HEK293 (cell line): ENCODE data around the gene VSTM2B.

ENCODE experiments used
- CTCF ChIA-PET: fragments of 350-600 bp; formaldehyde crosslinking; extraction: SDS; loops from one replicate; lab custom pipeline; 2021; ENCODE audit warnings: antibody characterized with exemption; lab: Yijun Ruan, JAX
- POLR2A ChIA-PET: fragments of 300-600 bp; formaldehyde crosslinking; extraction: SDS; loops from one replicate; lab custom pipeline; 2020; ENCODE audit warnings: antibody characterized with exemption, inconsistent platforms; lab: Yijun Ruan, JAX
- H3K27ac ChIP-seq: fragments of 200-500 bp; sonication (Bioruptor generic); 2 replicates; pipeline ENCODE4 v1.5.1; 2014; ENCODE audit warnings: low read depth, low read length, control low read depth, inconsistent platforms; ENCODE audit errors: extremely low read depth
- H3K36me3 ChIP-seq, 2 experiments: fragments of 200-500 bp in 1 of 2; sonication (Bioruptor generic) in 1 of 2; 1 replicate in 1 of 2; 2 replicates in 1 of 2; pipeline ENCODE4 v1.5.1; 2014 to 2017; ENCODE audit warnings: inconsistent platforms in 2 of 2, low read length in 2 of 2; ENCODE audit not compliant: control insufficient read depth in 2 of 2, insufficient read depth in 1 of 2
- H3K4me1 ChIP-seq: fragments of 200-500 bp; sonication (Bioruptor generic); 2 replicates; pipeline ENCODE4 v1.5.1; 2014; ENCODE audit warnings: mild to moderate bottlenecking, low read length, inconsistent platforms; ENCODE audit not compliant: control insufficient read depth, insufficient read depth
- H3K4me3 ChIP-seq: 2 replicates; pipeline ENCODE4 v1.5.1; 2011; ENCODE audit warnings: low read depth, mild to moderate bottlenecking, control low read depth, low read length, moderate library complexity
- H3K9me3 ChIP-seq: fragments of 200-500 bp; sonication (Bioruptor generic); 2 replicates; pipeline ENCODE4 v1.5.1; 2014; ENCODE audit warnings: low read depth, low read length, inconsistent platforms; ENCODE audit not compliant: control insufficient read depth, insufficient read depth
- BCL11A ChIP-seq: fragments of 450-650 bp; formaldehyde crosslinking; IDR thresholded peaks from 2 replicates; pipeline ENCODE4 v1.5.1; 2016; ENCODE audit warnings: low read depth, missing biosample characterization, missing genetic modification characterization
- EGR2 ChIP-seq: fragments of 450-650 bp; formaldehyde crosslinking; IDR thresholded peaks from 2 replicates; pipeline ENCODE4 v1.5.1; 2016; ENCODE audit warnings: low read depth, missing biosample characterization, missing genetic modification characterization
- KLF17 ChIP-seq: fragments of 450-650 bp; formaldehyde crosslinking; IDR thresholded peaks from 2 replicates; pipeline ENCODE4 v1.5.1; 2016; ENCODE audit warnings: missing biosample characterization, missing genetic modification characterization
- PRDM6 ChIP-seq: fragments of 450-650 bp; formaldehyde crosslinking; IDR thresholded peaks from 2 replicates; pipeline ENCODE4 v1.5.1; 2017; ENCODE audit warnings: missing biosample characterization, missing genetic modification characterization
- RBAK ChIP-seq: fragments of 450-650 bp; formaldehyde crosslinking; IDR thresholded peaks from 2 replicates; pipeline ENCODE4 v1.5.1; 2016; ENCODE audit warnings: missing biosample characterization, missing genetic modification characterization
- TSHZ1 ChIP-seq: fragments of 450-650 bp; formaldehyde crosslinking; IDR thresholded peaks from 2 replicates; pipeline ENCODE4 v1.5.1; 2016; ENCODE audit warnings: missing biosample characterization, missing genetic modification characterization, borderline replicate concordance
- ZBTB17 ChIP-seq: fragments of 450-650 bp; formaldehyde crosslinking; IDR thresholded peaks from 2 replicates; pipeline ENCODE4 v1.5.1; 2016; ENCODE audit warnings: missing biosample characterization, missing genetic modification characterization
- ZBTB48 ChIP-seq: fragments of 450-650 bp; formaldehyde crosslinking; IDR thresholded peaks from 2 replicates; pipeline ENCODE4 v1.5.1; 2016; ENCODE audit warnings: missing biosample characterization, missing genetic modification characterization
- ZFHX2 ChIP-seq: fragments of 450-650 bp; formaldehyde crosslinking; conservative IDR thresholded peaks from 2 replicates; pipeline ENCODE4 v1.5.1; 2016; ENCODE audit warnings: missing biosample characterization, missing genetic modification characterization
- ZNF10 ChIP-seq: fragments of 450-650 bp; formaldehyde crosslinking; IDR thresholded peaks from 2 replicates; pipeline ENCODE4 v1.5.1; 2017; ENCODE audit warnings: missing biosample characterization, missing genetic modification characterization
- ZNF121 ChIP-seq: fragments of 450-650 bp; formaldehyde crosslinking; IDR thresholded peaks from 2 replicates; pipeline ENCODE4 v1.5.1; 2016; ENCODE audit warnings: missing biosample characterization, missing genetic modification characterization
- ZNF157 ChIP-seq: fragments of 450-650 bp; formaldehyde crosslinking; IDR thresholded peaks from 2 replicates; pipeline ENCODE4 v1.5.1; 2016; ENCODE audit warnings: missing biosample characterization, missing genetic modification characterization
- ZNF202 ChIP-seq: fragments of 450-650 bp; formaldehyde crosslinking; IDR thresholded peaks from 2 replicates; pipeline ENCODE4 v1.5.1; 2016; ENCODE audit warnings: missing biosample characterization, missing genetic modification characterization, borderline replicate concordance
- ZNF23 ChIP-seq: fragments of 450-650 bp; formaldehyde crosslinking; IDR thresholded peaks from 2 replicates; pipeline ENCODE4 v1.5.1; 2016; ENCODE audit warnings: missing biosample characterization, missing genetic modification characterization, borderline replicate concordance
- ZNF302 ChIP-seq: fragments of 450-650 bp; formaldehyde crosslinking; IDR thresholded peaks from 2 replicates; pipeline ENCODE4 v1.5.1; 2016; ENCODE audit warnings: missing biosample characterization, missing genetic modification characterization, low read depth
- ZNF341 ChIP-seq: fragments of 450-650 bp; formaldehyde crosslinking; IDR thresholded peaks from 2 replicates; pipeline ENCODE4; 2016; ENCODE audit warnings: low read depth, missing biosample characterization, missing genetic modification characterization
- ZNF423 ChIP-seq: fragments of 450-650 bp; formaldehyde crosslinking; IDR thresholded peaks from 2 replicates; pipeline ENCODE4 v1.5.1; 2016; ENCODE audit warnings: missing biosample characterization, missing genetic modification characterization
- ZNF544 ChIP-seq: fragments of 450-650 bp; formaldehyde crosslinking; IDR thresholded peaks from 2 replicates; pipeline ENCODE4 v1.5.0; 2017; ENCODE audit warnings: missing biosample characterization, missing genetic modification characterization
- ZNF585B ChIP-seq: fragments of 450-650 bp; formaldehyde crosslinking; IDR thresholded peaks from 2 replicates; pipeline ENCODE4 v1.5.1; 2016; ENCODE audit warnings: missing biosample characterization, missing genetic modification characterization
- ZNF600 ChIP-seq: fragments of 450-650 bp; formaldehyde crosslinking; IDR thresholded peaks from 2 replicates; pipeline ENCODE4 v1.5.1; 2016; ENCODE audit warnings: missing biosample characterization, missing genetic modification characterization
- ZNF610 ChIP-seq: fragments of 450-650 bp; formaldehyde crosslinking; IDR thresholded peaks from 2 replicates; pipeline ENCODE4 v1.5.1; 2016; ENCODE audit warnings: missing biosample characterization, missing genetic modification characterization, borderline replicate concordance
- ZNF629 ChIP-seq: fragments of 450-650 bp; formaldehyde crosslinking; IDR thresholded peaks from 2 replicates; pipeline ENCODE4 v1.5.1; 2017; ENCODE audit warnings: missing biosample characterization, missing genetic modification characterization
- ZNF768 ChIP-seq: fragments of 450-650 bp; formaldehyde crosslinking; IDR thresholded peaks from 2 replicates; pipeline ENCODE4 v1.5.1; 2018; ENCODE audit warnings: missing biosample characterization, mild to moderate bottlenecking, missing genetic modification characterization
- TF ChIP-seq, protein P1 (sequence below): fragments of 450-650 bp; formaldehyde crosslinking; IDR thresholded peaks from 2 replicates; pipeline ENCODE4 v1.5.1; 2016; ENCODE audit warnings: missing biosample characterization, missing genetic modification characterization

Gene VSTM2B

DNA sequence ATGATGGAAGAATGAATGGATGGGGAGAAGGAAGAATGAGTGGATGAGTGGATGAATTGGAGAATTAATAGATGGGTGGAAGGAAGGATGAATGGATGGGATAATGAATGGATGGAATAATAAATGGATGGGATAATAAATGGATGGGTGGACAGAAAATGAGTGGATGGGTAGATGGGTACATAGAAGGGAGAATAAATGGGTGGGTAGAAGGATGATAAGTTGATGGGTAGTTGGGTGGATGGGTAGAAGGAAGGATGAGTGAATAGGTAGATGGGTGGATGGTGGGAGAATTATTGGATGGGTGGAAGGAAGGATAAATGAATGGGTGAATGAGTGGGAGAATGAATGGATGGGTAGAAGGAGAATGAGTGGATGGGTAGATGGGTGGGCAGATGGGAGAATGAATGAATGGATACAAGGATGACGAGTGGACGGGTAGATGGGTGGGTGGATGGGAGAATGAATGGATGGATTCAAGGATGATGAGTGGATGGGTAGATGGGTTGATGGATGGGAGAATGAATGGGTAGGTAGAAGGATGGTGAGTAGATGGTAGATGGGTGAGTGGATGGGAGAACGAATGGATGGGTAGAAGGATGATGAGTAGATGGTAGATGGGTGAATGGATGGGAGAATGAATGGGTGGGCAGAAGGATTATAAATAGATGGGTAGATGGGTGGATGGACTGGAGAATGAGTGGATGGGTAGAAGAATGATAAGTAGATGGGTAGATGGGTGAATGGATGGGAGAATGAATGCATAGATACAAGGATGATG is 15.9 kb downstream of the VSTM2B start (continued):
- TF ChIP-seq ZNF600 (tag by site-specific recombination) (no peak), ZNF544 (tag by site-specific recombination) (peak; percentile 63; the same call in 1 of the 2 replicates), ZBTB48 (tag by site-specific recombination) (0 out of 2 replicates have a peak, but pooled peaks have one; percentile 25), ZNF10 (tag by site-specific recombination) (no peak), ZNF202 (tag by site-specific recombination) (no peak), ZNF585B (no peak), TSHZ1 (tag by site-specific recombination) (no peak), ZNF302 (tag by site-specific recombination) (no peak), ZNF121 (tag by site-specific recombination) (no peak), RBAK (tag by site-specific recombination) (peak; percentile 58; the same call in 1 of the 2 replicates), ZNF768 (tag by site-specific recombination) (no peak), ZBTB17 (peak; percentile 100), ZNF23 (no peak), ZNF157 (tag by site-specific recombination) (no peak), EGR2 (tag by site-specific recombination) (peak; percentile 83), ZNF629 (tag by site-specific recombination) (no peak)
- TF ChIP-seq, protein P1, sequence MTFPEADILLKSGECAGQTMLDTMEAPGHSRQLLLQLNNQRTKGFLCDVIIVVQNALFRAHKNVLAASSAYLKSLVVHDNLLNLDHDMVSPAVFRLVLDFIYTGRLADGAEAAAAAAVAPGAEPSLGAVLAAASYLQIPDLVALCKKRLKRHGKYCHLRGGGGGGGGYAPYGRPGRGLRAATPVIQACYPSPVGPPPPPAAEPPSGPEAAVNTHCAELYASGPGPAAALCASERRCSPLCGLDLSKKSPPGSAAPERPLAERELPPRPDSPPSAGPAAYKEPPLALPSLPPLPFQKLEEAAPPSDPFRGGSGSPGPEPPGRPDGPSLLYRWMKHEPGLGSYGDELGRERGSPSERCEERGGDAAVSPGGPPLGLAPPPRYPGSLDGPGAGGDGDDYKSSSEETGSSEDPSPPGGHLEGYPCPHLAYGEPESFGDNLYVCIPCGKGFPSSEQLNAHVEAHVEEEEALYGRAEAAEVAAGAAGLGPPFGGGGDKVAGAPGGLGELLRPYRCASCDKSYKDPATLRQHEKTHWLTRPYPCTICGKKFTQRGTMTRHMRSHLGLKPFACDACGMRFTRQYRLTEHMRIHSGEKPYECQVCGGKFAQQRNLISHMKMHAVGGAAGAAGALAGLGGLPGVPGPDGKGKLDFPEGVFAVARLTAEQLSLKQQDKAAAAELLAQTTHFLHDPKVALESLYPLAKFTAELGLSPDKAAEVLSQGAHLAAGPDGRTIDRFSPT (tag by site-specific recombination), result 0 out of 2 replicates have a peak, but pooled peaks have one; percentile 14
- TF ChIP-seq, all 188 proteins: peak for 15

DNA sequence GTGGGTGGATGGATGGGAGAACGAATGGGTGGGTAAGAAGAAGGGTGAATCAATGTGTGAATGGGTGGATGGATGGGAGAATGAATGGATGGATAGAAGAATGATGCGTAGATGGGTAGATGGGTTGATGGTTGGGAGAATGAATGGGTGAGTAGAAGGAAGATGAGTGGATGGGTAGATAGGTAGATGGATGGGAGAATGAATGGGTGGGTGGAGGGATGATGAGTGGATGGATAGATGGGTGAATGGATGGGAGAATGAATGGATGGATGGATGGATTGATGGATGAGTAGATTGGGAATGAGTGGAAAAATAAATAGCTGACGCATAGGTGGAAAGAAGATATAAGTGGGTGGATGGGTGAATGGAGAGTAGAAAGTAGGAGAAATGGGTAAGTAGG is 16.5 kb downstream of the VSTM2B start:
- Histone ChIP-seq H3K36me3 (peaks cover 0 to 5% of the 10 kb centered on the region in 2 experiments; a peak in 1 of 3 replicates), H3K4me1 (no peaks in the 10 kb centered on the region), H3K9me3 (no peaks in the 10 kb centered on the region), H3K4me3 (no peak overlapping the region), H3K27ac (no peak overlapping the region)
- CTCF ChIA-PET, result no interaction called here
- POLR2A ChIA-PET, result no interaction called here
- TF ChIP-seq ZNF341 (no peak), ZNF610 (tag by site-specific recombination) (no peak), KLF17 (no peak), ZNF544 (tag by site-specific recombination) (0 out of 2 replicates have a peak, but pooled peaks have one; percentile 25), PRDM6 (no peak), ZFHX2 (tag by site-specific recombination) (peak; percentile 37), BCL11A (no peak), ZNF423 (tag by site-specific recombination) (no peak)
